Neural cell (in vitro differentiated cells): ENCODE data around the gene DHX34.
"Not testable (repeated sequence)": the region's sequence is repeated elsewhere in the genome, so short reads cannot be mapped to it uniquely, and the experiment has no call there.

Experiments
- CTCF ChIP-seq: fragments of 450-650 bp; IDR thresholded peaks from 2 replicates; pipeline ENCODE4 v1.5.1; 2014; ENCODE audit warnings: antibody characterized with exemption, mild to moderate bottlenecking, moderate library complexity; ENCODE audit not compliant: poor library complexity, severe bottlenecking
- EP300 ChIP-seq: fragments of 450-650 bp; conservative IDR thresholded peaks from 2 replicates; pipeline ENCODE4 v1.6.1; 2014; ENCODE audit warnings: antibody characterized with exemption, mild to moderate bottlenecking, moderate library complexity; ENCODE audit not compliant: poor library complexity, severe bottlenecking
- EZH2 ChIP-seq: fragments of 200-600, 300-800 bp; shearing (Covaris generic), sonication (generic); IDR thresholded peaks from 2 replicates; pipeline ENCODE4 v1.6.1; 2014; ENCODE audit warnings: antibody characterized with exemption, low read length, borderline replicate concordance, mild to moderate bottlenecking; ENCODE audit not compliant: insufficient read depth, poor library complexity, severe bottlenecking
- MXI1 ChIP-seq: fragments of 450-650 bp; conservative IDR thresholded peaks from 2 replicates; pipeline ENCODE4 v1.6.1; 2014; ENCODE audit warnings: antibody characterized with exemption, mild to moderate bottlenecking; ENCODE audit not compliant: poor library complexity, severe bottlenecking
- POLR2AphosphoS5 ChIP-seq: IDR thresholded peaks from 2 replicates; pipeline ENCODE4 v1.6.1; 2012
- RAD21 ChIP-seq: fragments of 450-650 bp; conservative IDR thresholded peaks from 2 replicates; pipeline ENCODE4 v1.6.1; 2014; ENCODE audit warnings: antibody characterized with exemption, mild to moderate bottlenecking, moderate library complexity
- REST ChIP-seq: IDR thresholded peaks from 2 replicates; pipeline ENCODE4 v1.6.1; 2012; ENCODE audit warnings: borderline replicate concordance
- TAF1 ChIP-seq: IDR thresholded peaks from 2 replicates; pipeline ENCODE4 v1.6.1; 2012; ENCODE audit warnings: low read depth

- TF ChIP-seq CTCF, EP300, MXI1, RAD21, POLR2AphosphoS5, REST, EZH2, TAF1: not testable (repeated sequence)
Observed at GRCh38 chr19:47365455-47365854, 16.3 kb downstream of the DHX34 start.
